Suppressor macrophage (primary cell): ENCODE measurements around the gene RLN3.
"Not testable (repeated sequence)": the region's sequence is repeated elsewhere in the genome, so short reads cannot be mapped to it uniquely, and the experiment has no call there.

Experiments
- DNase-seq, 4 experiments: peaks; one replicate each; pipeline ENCODE4 v3.0.0-alpha.2; 2020 to 2022

Gene RLN3

DNA sequence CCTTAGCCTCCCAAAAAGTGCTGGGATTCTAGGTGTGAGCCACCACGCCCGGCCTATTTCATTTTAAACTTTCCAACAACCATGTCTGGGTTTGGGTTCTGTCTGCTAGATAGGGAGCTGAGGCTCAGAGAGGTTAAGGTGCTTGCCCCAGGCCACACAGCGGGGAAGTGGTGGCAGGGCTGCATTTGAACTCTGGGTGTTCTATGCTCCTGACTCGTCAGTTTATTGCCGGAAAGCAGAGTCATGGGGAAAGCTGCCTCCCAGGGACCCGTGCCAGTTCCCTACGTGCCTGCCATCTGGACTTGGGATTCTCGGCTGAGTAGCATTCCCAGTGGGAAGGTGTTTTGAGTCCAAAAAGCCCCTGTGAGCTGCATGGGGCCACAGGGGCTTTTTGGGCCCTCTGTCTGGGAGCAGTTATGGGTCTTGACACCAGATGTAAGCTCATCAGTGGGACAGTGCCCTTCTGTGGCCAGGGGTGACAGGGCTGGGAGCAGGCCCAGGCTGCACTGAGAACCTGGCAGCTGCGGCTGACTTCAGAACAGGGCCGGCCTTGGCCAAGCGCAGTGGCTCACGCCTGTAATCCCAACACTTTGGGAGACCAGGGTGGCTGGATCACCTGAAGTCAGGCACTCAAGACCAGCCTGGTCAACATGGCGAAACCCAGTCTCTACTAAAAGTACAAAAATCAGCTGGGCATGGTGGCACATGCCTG is 32.8 kb upstream of the RLN3 start:
- no peak for DNase-seq

- no peak for DNase-seq
Observed at GRCh38 chr19:13995878-13996765, 31.8 kb upstream of the RLN3 start.

DNA sequence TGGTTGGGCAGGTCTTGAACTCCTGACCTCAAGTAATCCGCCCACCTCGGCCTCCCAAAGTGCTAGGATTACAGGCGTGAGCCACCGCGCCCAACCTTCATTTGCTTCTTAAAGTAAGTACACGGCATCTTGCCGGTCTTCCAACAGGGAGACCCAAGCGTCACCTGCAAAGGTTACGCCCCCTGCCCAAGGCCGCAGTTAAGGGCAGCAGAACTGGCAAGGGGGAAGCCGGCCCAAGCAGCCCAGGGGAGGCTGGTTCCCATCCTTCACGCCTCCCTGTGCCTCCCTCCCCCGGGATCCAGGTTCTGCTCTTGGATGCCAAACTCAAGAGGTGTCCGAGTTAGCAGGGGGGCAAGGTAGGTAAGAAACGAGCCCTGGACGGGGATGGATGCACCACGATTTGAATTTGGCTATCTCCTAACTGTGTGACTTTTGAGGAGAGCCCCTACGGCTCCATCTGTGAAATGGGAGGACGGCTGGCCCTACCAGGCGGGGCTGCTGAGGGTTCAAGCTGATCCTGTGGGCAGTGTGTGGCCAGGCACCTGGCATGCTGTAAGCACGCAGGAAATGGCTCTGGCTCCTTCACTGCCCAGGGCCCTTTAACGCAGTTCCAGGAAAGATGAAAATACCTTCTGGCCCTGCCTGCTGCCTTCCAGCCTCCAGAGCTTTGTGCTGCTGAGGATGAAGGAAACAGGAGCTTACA is 30.9 kb upstream of the RLN3 start:
- no peak for DNase-seq

DNA sequence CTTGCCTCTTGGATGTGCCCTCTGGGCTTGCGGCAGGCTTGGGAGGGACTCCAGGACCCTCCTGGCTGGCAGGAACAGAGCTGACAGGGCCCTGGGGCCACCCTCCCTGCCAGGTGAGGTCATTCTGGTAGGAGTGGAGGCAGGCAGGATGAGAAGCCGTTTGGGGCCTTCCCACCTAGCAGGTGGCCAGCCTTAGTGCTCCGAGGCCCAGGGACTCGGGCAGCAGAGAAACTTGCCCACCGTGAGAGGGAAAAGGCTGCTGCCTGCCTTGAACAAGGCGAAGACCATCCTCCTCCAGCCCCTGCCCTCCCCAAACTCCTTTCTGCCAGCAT is 30.4 kb upstream of the RLN3 start:
- DNase-seq: no peak

- no peak for DNase-seq
Observed at GRCh38 chr19:13998426-13998825, 29.5 kb upstream of the RLN3 start.

GRCh38 chr19:13999085-13999484 is 28.9 kb upstream of the RLN3 start:
- no peak for DNase-seq

- DNase-seq: no peak
Observed at GRCh38 chr19:14000691-14001375, 27.1 kb upstream of the RLN3 start.

DNA sequence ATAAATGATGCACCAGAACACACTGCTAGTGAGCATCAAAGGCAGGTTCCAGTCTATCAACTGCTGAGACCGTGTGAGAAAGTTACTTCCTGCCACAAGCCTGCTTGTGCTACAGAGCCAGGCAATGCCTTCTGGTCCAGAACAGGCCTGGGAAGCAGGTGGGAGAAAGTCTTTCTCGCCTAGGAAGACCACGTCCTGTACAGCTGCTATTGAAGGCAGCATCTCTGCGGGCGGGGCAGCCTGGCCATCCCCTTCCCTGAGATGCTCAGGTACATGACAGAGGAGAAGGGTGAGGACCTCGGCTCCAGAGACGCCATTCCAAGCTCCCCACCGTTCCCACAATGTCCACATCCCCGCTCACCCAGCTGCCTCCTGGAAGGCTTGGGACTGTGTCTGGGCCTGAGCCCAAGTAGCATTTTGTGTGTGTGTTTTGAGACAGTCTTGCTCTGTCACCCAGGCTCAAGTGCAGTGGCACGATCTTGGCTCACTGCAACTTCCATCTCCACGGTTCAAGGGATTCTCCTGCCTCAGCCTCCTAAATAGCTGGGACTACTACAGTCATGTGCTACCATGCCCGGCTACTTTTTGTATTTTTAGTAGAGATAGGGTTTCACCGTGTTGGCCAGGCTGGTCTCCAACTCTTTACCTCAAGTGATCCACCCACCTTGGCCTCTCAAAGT is 25.2 kb upstream of the RLN3 start:
- DNase-seq: no peak

- peak; percentile 28 to 72 (median 57) for DNase-seq
Observed at GRCh38 chr19:14003251-14004055, 24.5 kb upstream of the RLN3 start.

- DNase-seq: peak; percentile 87 to 93 (median 92)
Observed at GRCh38 chr19:14004619-14005348, 23.2 kb upstream of the RLN3 start.

DNA sequence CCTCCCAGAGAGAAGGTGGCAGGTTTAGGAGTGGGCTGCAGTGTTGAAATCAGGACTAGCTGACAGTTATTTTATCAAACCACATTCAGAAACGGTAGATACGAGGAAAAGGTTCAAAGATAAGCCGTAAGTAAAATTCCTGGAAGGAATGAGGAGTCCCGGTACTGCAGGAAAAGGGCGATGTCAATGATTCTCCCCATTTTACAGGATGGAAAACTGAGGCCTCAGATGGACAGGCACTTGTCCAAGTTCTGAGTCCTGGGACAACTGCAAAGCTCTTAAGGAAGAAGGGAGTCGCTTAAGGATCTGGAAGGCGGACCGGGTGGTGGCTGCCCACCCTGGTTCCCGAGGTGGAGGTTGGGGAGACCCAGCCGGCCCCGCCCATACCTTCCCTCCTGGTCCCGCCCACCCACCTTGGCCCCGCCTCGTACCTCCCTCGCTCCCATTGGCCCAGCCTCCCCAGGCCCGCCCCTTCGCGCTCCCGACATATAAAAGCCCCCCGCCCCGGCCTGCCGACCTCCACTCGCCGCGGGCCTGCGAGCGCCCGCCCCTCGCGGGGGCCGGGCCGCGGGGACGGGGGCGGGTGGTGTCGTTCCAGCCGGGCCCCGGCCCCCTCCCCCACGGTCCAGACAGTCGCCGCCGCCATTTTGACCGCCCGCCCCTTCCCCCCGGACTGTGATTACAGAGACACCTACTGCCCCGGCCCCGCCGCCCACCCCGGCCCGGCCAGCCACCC is 22.4 kb upstream of the RLN3 start:
- DNase-seq: peak; percentile 92 to 98 (median 95)

- peak; percentile 100 for DNase-seq
Observed at GRCh38 chr19:14006085-14006765, 21.7 kb upstream of the RLN3 start, which contains the start of gene RFX1. Gene RFX1 (minus strand): TSS chr19:14006320. CDS start chr19:13993843, 12,477 bp downstream.

GRCh38 chr19:14006766-14007562 is 21.0 kb upstream of the RLN3 start:
- DNase-seq: no peak

GRCh38 chr19:14012378-14012915 is 15.5 kb upstream of the RLN3 start:
- DNase-seq: no peak

GRCh38 chr19:14015524-14016035 is 12.4 kb upstream of the RLN3 start:
- no peak for DNase-seq

DNA sequence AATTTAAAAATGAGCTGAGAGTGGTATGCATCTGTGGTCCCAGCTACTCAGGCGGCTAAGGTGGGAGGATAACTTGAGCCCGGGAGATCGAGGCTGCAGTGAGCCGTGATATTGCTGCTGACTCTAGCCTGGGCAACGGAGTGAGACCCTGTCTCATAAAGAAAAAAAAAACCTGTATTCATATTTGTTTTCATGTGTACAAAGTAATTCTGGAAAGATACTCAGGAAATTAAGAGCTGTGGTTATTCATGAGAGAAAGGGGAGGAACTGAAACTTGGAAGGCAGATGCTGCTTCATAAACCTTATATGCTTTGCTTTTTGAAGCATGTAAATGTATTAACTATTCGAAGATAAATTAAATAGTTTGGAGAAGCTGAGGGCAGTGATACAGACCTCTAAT is 8.8 kb upstream of the RLN3 start:
- peak in 3 of 4 experiments; percentile 20 to 50 (median 46) for DNase-seq

GRCh38 chr19:14019739-14020138 is 8.2 kb upstream of the RLN3 start:
- not testable (repeated sequence) for DNase-seq

DNA sequence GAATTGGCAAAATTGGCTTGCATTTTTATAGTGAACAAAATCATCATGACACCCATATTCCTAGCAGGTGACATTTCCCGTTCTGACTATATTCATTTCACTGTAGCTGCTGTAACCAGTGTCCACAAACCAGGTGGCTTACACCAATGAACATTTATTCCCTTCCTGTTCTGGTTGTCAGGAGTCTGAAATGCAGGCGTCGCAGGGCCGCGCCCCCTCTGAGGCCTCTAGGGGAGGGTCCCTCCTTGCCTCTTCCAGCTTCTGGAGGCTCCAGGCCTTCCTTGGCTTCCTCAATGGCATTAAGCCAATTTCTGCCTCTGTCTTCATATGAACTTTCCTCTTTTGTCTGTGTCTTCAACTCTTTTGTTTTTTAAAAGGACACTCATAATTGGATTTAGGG is 6.5 kb upstream of the RLN3 start:
- DNase-seq: peak in 3 of 4 experiments; percentile 44 to 62 (median 46)
